ENCODE results near the gene ADAMTS3. TPM values are rescaled to one million over a fixed set of nuclear protein-coding genes. Genes with fewer than 3 reads are reported as not detected.

The ADAMTS3 gene
- polyA plus RNA-seq, 5 donors: 4.8 to 9.2 (median 8.7) TPM

GRCh38 chr4:72300126-72300525, 268.9 kb downstream of the ADAMTS3 start:
- no peak for DNase-seq

- peak; percentile 27 to 42 for DNase-seq
Observed at GRCh38 chr4:72295966-72296557, 273.0 kb downstream of the ADAMTS3 start.

GRCh38 chr4:72290737-72291136, 278.3 kb downstream of the ADAMTS3 start:
- no peak for DNase-seq

GRCh38 chr4:72286910-72287309, 282.1 kb downstream of the ADAMTS3 start:
- DNase-seq: no peak

- peak in 1 of 2 donors; percentile 2 for DNase-seq
Observed at GRCh38 chr4:72286185-72286584, 282.8 kb downstream of the ADAMTS3 start.

GRCh38 chr4:72283357-72283756, 285.7 kb downstream of the ADAMTS3 start:
- DNase-seq: no peak

GRCh38 chr4:72280252-72280651, 288.8 kb downstream of the ADAMTS3 start:
- DNase-seq: no peak

- no peak for DNase-seq
Observed at GRCh38 chr4:72275381-72275780, 293.6 kb downstream of the ADAMTS3 start.

- no peak for DNase-seq
Observed at GRCh38 chr4:72274251-72274650, 294.8 kb downstream of the ADAMTS3 start.

GRCh38 chr4:72255269-72255668, 313.8 kb downstream of the ADAMTS3 start:
- no peak for DNase-seq

- no peak for DNase-seq
Observed at GRCh38 chr4:72243641-72244040, 325.4 kb downstream of the ADAMTS3 start.

- DNase-seq: no peak
Observed at GRCh38 chr4:72239487-72240116, 329.4 kb downstream of the ADAMTS3 start.

Measured in right lung (tissue), 5 donors.